Trophoblast cell (in vitro differentiated cells and primary cell): Measurements from ENCODE around the gene DTNB.

Source experiments
- DNase-seq, 2 donors: peaks; one replicate each; pipeline ENCODE4 v3.0.0-alpha.2; 2016
- H2AFZ ChIP-seq: 2 replicates; pipeline ENCODE4 v1.6.1; 2013; ENCODE audit warnings: low read length, moderate library complexity, mild to moderate bottlenecking; ENCODE audit not compliant: insufficient read depth, poor library complexity
- H2AK5ac ChIP-seq: 2 replicates; pipeline ENCODE4 v1.6.1; 2013; ENCODE audit warnings: mild to moderate bottlenecking, low read length
- H2BK120ac ChIP-seq: 2 replicates; pipeline ENCODE4 v1.6.1; 2013; ENCODE audit warnings: low read length, mild to moderate bottlenecking, moderate library complexity; ENCODE audit not compliant: insufficient read depth, poor library complexity
- H2BK12ac ChIP-seq: 2 replicates; pipeline ENCODE4 v1.6.1; 2013; ENCODE audit warnings: mild to moderate bottlenecking, low read length, moderate library complexity
- H2BK5ac ChIP-seq: 2 replicates; pipeline ENCODE4 v1.6.1; 2013; ENCODE audit warnings: low read length, low read depth, moderate library complexity, mild to moderate bottlenecking; ENCODE audit not compliant: poor library complexity
- H3K14ac ChIP-seq: 2 replicates; pipeline ENCODE4 v1.6.1; 2013; ENCODE audit warnings: mild to moderate bottlenecking, low read length
- H3K18ac ChIP-seq: 2 replicates; pipeline ENCODE4 v1.6.1; 2013; ENCODE audit warnings: mild to moderate bottlenecking, low read length
- H3K23ac ChIP-seq: 2 replicates; pipeline ENCODE4 v1.6.1; 2013; ENCODE audit warnings: low read length
- H3K27ac ChIP-seq: 2 replicates; pipeline ENCODE4 v1.5.1; 2013; ENCODE audit warnings: low read depth, mild to moderate bottlenecking, inconsistent platforms, low read length, moderate library complexity
- H3K27me3 ChIP-seq: 2 replicates; pipeline ENCODE4 v1.6.1; 2013; ENCODE audit warnings: inconsistent platforms, mild to moderate bottlenecking, low read length, moderate library complexity; ENCODE audit not compliant: insufficient read depth
- H3K36me3 ChIP-seq, 2 experiments: 1 replicate in 1 of 2; 2 replicates in 1 of 2; pipeline ENCODE4 v1.6.1; 2013; ENCODE audit warnings: low read length in 2 of 2, mild to moderate bottlenecking in 2 of 2, moderate library complexity in 1 of 2; ENCODE audit not compliant: insufficient read depth in 2 of 2, control insufficient read depth in 1 of 2
- H3K4ac ChIP-seq: 2 replicates; pipeline ENCODE4 v1.6.1; 2013; ENCODE audit warnings: low read depth, mild to moderate bottlenecking, low read length, moderate library complexity
- H3K4me1 ChIP-seq, 2 experiments: 1 replicate in 1 of 2; 2 replicates in 1 of 2; pipeline ENCODE4 v1.6.1; 2013; ENCODE audit warnings: low read length in 2 of 2, mild to moderate bottlenecking in 2 of 2, moderate library complexity in 1 of 2; ENCODE audit not compliant: insufficient read depth in 2 of 2, control insufficient read depth in 1 of 2
- H3K4me2 ChIP-seq: 2 replicates; pipeline ENCODE4 v1.6.1; 2013; ENCODE audit warnings: inconsistent platforms, mild to moderate bottlenecking, low read length, moderate library complexity
- H3K4me3 ChIP-seq: 2 replicates; pipeline ENCODE4 v1.5.1; 2013; ENCODE audit warnings: mild to moderate bottlenecking, low read depth, low read length, inconsistent platforms
- H3K79me1 ChIP-seq: one replicate; pipeline ENCODE4 v1.6.1; 2013; ENCODE audit warnings: low read length
- H3K79me2 ChIP-seq: 2 replicates; pipeline ENCODE4 v1.6.1; 2013; ENCODE audit warnings: low read length, mild to moderate bottlenecking; ENCODE audit not compliant: control insufficient read depth, insufficient read depth, poor library complexity
- H3K9ac ChIP-seq: 2 replicates; pipeline ENCODE4 v1.6.1; 2013; ENCODE audit warnings: mild to moderate bottlenecking, low read length
- H3K9me3 ChIP-seq: 2 replicates; pipeline ENCODE4 v1.6.1; 2013; ENCODE audit warnings: low read depth, mild to moderate bottlenecking, control low read depth, inconsistent platforms, low read length; ENCODE audit not compliant: insufficient read depth
- H4K12ac ChIP-seq: 2 replicates; pipeline ENCODE4 v1.6.1; 2013; ENCODE audit warnings: low read depth, mild to moderate bottlenecking, low read length, moderate library complexity
- H4K8ac ChIP-seq: 2 replicates; pipeline ENCODE4 v1.6.1; 2013; ENCODE audit warnings: low read depth, mild to moderate bottlenecking, low read length, moderate library complexity
- H4K91ac ChIP-seq: one replicate; pipeline ENCODE4 v1.6.1; 2013; ENCODE audit warnings: low read depth, mild to moderate bottlenecking, low read length, moderate library complexity
- WGBS: extraction: QIAGEN DNeasy Blood & Tissue Kit; methylation state at CpG from one replicate; pipeline ENCODE4 v1.1.7; 2013; ENCODE audit warnings: missing lambda C conversion rate; ENCODE audit not compliant: insufficient read length, insufficient coverage; ENCODE audit errors: extremely low coverage; 5-methylcytosine and 5-hydroxymethylcytosine counted together

DTNB gene

GRCh38 chr2:25368660-25369059 lies 304.7 kb downstream of the DTNB start:
- WGBS = no CpG with 5 or more reads among the region's 4 CpGs
- Histone ChIP-seq H4K8ac (no peak overlapping the region), H3K14ac (no peak overlapping the region), H2BK120ac (no peak overlapping the region), H2BK5ac (no peak overlapping the region), H3K4me2 (no peak overlapping the region), H3K4me1 (no peaks in the 10 kb centered on the region), H3K27ac (no peak overlapping the region), H2AFZ (no peak overlapping the region), H3K9ac (no peak overlapping the region), H3K4me3 (no peak overlapping the region), H3K9me3 (peaks cover 2% of the 10 kb centered on the region), H4K12ac (no peak overlapping the region), H2AK5ac (no peak overlapping the region), H3K4ac (no peak overlapping the region), H2BK12ac (no peak overlapping the region), H4K91ac (no peak overlapping the region), H3K27me3 (no peaks in the 10 kb centered on the region), H3K18ac (no peak overlapping the region), H3K36me3 (no peaks in the 10 kb centered on the region), H3K23ac (no peak overlapping the region), H3K79me2 (no peaks in the 10 kb centered on the region), H3K79me1 (no peaks in the 10 kb centered on the region)
- DNase-seq = no peak

GRCh38 chr2:25367296-25367695 lies 306.1 kb downstream of the DTNB start:
- no peak overlapping the region for H4K8ac ChIP-seq
- no peak for DNase-seq
- H3K4ac ChIP-seq = no peak overlapping the region
- no peak overlapping the region for H3K18ac ChIP-seq
- no peaks in the 10 kb centered on the region for H3K36me3 ChIP-seq
- H3K27ac ChIP-seq = no peak overlapping the region
- no peak overlapping the region for H2BK120ac ChIP-seq
- H3K27me3 ChIP-seq = no peaks in the 10 kb centered on the region
- H3K4me1 ChIP-seq = no peaks in the 10 kb centered on the region
- no peak overlapping the region for H2AK5ac ChIP-seq
- no peak overlapping the region for H4K12ac ChIP-seq
- H3K4me3 ChIP-seq = no peak overlapping the region
- no peak overlapping the region for H3K23ac ChIP-seq
- no peak overlapping the region for H2AFZ ChIP-seq
- H3K79me1 ChIP-seq = no peaks in the 10 kb centered on the region
- peaks cover 2% of the 10 kb centered on the region for H3K9me3 ChIP-seq
- H2BK12ac ChIP-seq = no peak overlapping the region
- no peak overlapping the region for H2BK5ac ChIP-seq
- no peak overlapping the region for H3K4me2 ChIP-seq
- no peak overlapping the region for H3K9ac ChIP-seq
- H3K79me2 ChIP-seq = no peaks in the 10 kb centered on the region
- H3K14ac ChIP-seq = no peak overlapping the region
- WGBS = no CpG with 5 or more reads among the region's 9 CpGs
- no peak overlapping the region for H4K91ac ChIP-seq

- Histone ChIP-seq H2BK5ac (no peak overlapping the region), H3K4ac (no peak overlapping the region), H3K79me1 (no peaks in the 10 kb centered on the region), H3K4me3 (no peak overlapping the region), H3K18ac (no peak overlapping the region), H3K27me3 (no peaks in the 10 kb centered on the region), H3K9ac (no peak overlapping the region), H3K79me2 (no peaks in the 10 kb centered on the region), H3K23ac (no peak overlapping the region), H3K9me3 (peaks cover 2% of the 10 kb centered on the region), H4K12ac (no peak overlapping the region), H2AK5ac (no peak overlapping the region), H2BK12ac (no peak overlapping the region), H3K4me2 (no peak overlapping the region), H3K27ac (no peak overlapping the region), H4K8ac (no peak overlapping the region), H3K4me1 (no peaks in the 10 kb centered on the region), H2BK120ac (no peak overlapping the region), H4K91ac (no peak overlapping the region), H3K14ac (no peak overlapping the region), H2AFZ (no peak overlapping the region), H3K36me3 (no peaks in the 10 kb centered on the region)
- DNase-seq = no peak
- no CpG with 5 or more reads among the region's 4 CpGs for WGBS
Observed at GRCh38 chr2:25366629-25367028, 306.7 kb downstream of the DTNB start.

GRCh38 chr2:25365241-25365640 lies 308.1 kb downstream of the DTNB start:
- Histone ChIP-seq H3K9ac (no peak overlapping the region), H3K4me3 (no peak overlapping the region), H2BK12ac (no peak overlapping the region), H3K79me2 (no peaks in the 10 kb centered on the region), H2AK5ac (no peak overlapping the region), H3K4ac (no peak overlapping the region), H3K27ac (no peak overlapping the region), H3K27me3 (no peaks in the 10 kb centered on the region), H3K36me3 (no peaks in the 10 kb centered on the region), H3K79me1 (no peaks in the 10 kb centered on the region), H3K4me2 (no peak overlapping the region), H3K23ac (no peak overlapping the region), H3K14ac (no peak overlapping the region), H2BK5ac (no peak overlapping the region), H2AFZ (no peak overlapping the region), H4K12ac (no peak overlapping the region), H4K91ac (no peak overlapping the region), H3K4me1 (no peaks in the 10 kb centered on the region), H2BK120ac (no peak overlapping the region), H3K9me3 (peaks cover 2% of the 10 kb centered on the region), H3K18ac (no peak overlapping the region), H4K8ac (no peak overlapping the region)
- WGBS = no CpG with 5 or more reads among the region's 5 CpGs
- DNase-seq = no peak
